A673 (cell line): ENCODE measurements around the gene DMRTA1.

Source experiments
- CTCF ChIP-seq: fragments of 300-800, 200-600 bp; sonication (generic); conservative IDR thresholded peaks from 2 replicates; pipeline ENCODE4 v1.5.1; 2017; ENCODE audit warnings: low read depth, mild to moderate bottlenecking, antibody characterized with exemption, low read length, moderate library complexity, mixed read lengths
- EZH2 ChIP-seq: fragments of 200-600 bp; sonication (generic); IDR thresholded peaks from 2 replicates; pipeline ENCODE4 v1.6.1; 2017; ENCODE audit warnings: borderline replicate concordance, low read depth, mild to moderate bottlenecking, mixed read lengths, antibody characterized with exemption, low read length; ENCODE audit not compliant: poor library complexity, severe bottlenecking

DNA sequence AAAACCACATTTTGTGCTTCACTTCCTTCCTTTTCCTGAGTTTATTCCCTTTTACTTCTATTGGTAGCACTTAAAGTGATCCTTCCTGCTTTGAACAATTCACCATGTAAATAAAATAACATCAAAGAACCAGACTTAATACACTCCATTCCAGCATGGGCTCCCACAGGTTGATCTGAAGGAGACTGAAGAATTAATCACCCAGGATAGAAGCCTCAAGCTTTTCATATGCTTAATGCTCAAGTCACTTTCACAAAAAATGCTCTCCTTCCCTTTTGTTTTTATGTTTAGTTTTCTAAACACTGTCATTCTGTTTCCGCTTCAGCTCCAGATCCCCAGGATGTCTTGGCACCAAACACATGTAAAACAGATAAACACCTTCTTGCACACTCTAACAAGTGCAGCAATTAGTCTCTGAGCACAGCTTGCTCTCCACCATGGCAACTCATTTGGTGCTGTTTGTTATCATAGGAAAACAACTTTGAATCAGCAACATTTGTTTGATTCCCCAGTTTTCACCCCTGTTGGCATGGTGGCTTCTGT, 37.0 kb downstream of the DMRTA1 start:
- no peak for TF ChIP-seq CTCF
- no peak for TF ChIP-seq EZH2
